ENCODE results near the gene IRS1.

DNA sequence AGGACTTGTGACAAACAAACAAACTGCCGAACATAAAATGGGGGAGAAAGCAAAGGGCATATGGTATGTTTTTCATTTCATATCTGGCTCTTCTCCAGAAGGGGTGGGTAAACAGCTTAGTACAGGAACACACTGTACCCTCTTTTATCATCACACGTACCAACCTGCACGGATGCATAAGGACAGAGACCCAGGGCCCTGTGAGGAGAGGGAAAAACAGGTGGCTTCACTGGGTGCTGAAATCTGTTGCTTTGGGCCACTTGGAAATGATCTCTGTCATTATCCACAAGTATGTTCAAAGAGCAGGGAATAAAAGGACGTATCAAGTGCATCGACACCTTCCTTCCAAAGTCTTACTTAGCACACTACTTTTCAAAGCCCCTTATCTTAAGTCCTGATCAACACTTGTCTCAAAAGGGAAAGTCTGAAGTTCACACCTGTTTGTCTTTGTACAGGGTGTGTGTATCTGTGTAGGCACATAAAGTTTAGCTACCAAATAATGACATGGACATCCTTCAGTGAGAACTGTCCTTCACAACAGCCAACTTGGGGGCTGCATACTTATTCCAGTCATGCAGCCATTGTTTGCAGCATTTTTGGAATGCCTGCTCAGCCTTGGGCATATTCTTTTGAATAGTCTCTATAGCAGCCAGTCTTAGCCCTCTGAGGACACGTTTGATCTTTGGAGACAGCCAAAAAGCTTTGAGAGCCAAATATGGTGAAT lies 60.6 kb downstream of the IRS1 start:
- TF ChIP-seq NFIC (IDR thresholded peaks at IDR 0.05) (no peak), TEAD4 (IDR thresholded peaks at IDR 0.05) (peak; percentile 22; the same call in 1 of the 2 replicates), EP300 (IDR thresholded peaks at IDR 0.05; ENCODE audit: borderline replicate concordance) (no peak), FOXM1 (IDR thresholded peaks at IDR 0.05; ENCODE audit: borderline replicate concordance, low read depth) (no peak), EGR1 (IDR thresholded peaks at IDR 0.05) (no peak), TAF1 (IDR thresholded peaks at IDR 0.05; ENCODE audit: low read depth) (no peak), CEBPB (IDR thresholded peaks at IDR 0.05) (no peak), RAD21 (IDR thresholded peaks at IDR 0.05; ENCODE audit: low read depth) (no peak), YY1 (IDR thresholded peaks at IDR 0.05; ENCODE audit: low read depth) (no peak), TCF12 (IDR thresholded peaks at IDR 0.05; ENCODE audit: low read depth) (no peak), CREB1 (IDR thresholded peaks at IDR 0.05; ENCODE audit: low read depth) (no peak)
- TF ChIP-seq, protein P1, sequence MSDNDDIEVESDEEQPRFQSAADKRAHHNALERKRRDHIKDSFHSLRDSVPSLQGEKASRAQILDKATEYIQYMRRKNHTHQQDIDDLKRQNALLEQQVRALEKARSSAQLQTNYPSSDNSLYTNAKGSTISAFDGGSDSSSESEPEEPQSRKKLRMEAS (IDR thresholded peaks at IDR 0.05): no peak
- TF ChIP-seq, protein P2, sequence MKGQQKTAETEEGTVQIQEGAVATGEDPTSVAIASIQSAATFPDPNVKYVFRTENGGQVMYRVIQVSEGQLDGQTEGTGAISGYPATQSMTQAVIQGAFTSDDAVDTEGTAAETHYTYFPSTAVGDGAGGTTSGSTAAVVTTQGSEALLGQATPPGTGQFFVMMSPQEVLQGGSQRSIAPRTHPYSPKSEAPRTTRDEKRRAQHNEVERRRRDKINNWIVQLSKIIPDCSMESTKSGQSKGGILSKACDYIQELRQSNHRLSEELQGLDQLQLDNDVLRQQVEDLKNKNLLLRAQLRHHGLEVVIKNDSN (IDR thresholded peaks at IDR 0.05): no peak
- TF ChIP-seq, protein P3, sequence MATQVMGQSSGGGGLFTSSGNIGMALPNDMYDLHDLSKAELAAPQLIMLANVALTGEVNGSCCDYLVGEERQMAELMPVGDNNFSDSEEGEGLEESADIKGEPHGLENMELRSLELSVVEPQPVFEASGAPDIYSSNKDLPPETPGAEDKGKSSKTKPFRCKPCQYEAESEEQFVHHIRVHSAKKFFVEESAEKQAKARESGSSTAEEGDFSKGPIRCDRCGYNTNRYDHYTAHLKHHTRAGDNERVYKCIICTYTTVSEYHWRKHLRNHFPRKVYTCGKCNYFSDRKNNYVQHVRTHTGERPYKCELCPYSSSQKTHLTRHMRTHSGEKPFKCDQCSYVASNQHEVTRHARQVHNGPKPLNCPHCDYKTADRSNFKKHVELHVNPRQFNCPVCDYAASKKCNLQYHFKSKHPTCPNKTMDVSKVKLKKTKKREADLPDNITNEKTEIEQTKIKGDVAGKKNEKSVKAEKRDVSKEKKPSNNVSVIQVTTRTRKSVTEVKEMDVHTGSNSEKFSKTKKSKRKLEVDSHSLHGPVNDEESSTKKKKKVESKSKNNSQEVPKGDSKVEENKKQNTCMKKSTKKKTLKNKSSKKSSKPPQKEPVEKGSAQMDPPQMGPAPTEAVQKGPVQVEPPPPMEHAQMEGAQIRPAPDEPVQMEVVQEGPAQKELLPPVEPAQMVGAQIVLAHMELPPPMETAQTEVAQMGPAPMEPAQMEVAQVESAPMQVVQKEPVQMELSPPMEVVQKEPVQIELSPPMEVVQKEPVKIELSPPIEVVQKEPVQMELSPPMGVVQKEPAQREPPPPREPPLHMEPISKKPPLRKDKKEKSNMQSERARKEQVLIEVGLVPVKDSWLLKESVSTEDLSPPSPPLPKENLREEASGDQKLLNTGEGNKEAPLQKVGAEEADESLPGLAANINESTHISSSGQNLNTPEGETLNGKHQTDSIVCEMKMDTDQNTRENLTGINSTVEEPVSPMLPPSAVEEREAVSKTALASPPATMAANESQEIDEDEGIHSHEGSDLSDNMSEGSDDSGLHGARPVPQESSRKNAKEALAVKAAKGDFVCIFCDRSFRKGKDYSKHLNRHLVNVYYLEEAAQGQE (IDR thresholded peaks at IDR 0.05; ENCODE audit: low read depth): no peak

Data from Ishikawa (cell line).